ENCODE data around the gene UGT2B7.

- TF ChIP-seq CTCF (IDR thresholded peaks at IDR 0.05) = no peak
- no peak for TF ChIP-seq SIN3A (IDR thresholded peaks at IDR 0.05; ENCODE audit: borderline replicate concordance, insufficient read depth, low read depth, low read length)
- no peak for TF ChIP-seq TCF7L2 (IDR thresholded peaks at IDR 0.05; ENCODE audit: low read depth, low read length)
- TF ChIP-seq POLR2AphosphoS5 (IDR thresholded peaks at IDR 0.05; ENCODE audit: low read depth, low read length) = no peak
- TF ChIP-seq REST (IDR thresholded peaks at IDR 0.05; ENCODE audit: insufficient read depth in 1 of 2, low read depth in 2 of 2, low read length in 1 of 2) = no peak
Measured at GRCh38 chr4:69116645-69117321, 20.5 kb downstream of the UGT2B7 start.
